ENCODE results near the gene SLC16A2.

Gene SLC16A2

DNA sequence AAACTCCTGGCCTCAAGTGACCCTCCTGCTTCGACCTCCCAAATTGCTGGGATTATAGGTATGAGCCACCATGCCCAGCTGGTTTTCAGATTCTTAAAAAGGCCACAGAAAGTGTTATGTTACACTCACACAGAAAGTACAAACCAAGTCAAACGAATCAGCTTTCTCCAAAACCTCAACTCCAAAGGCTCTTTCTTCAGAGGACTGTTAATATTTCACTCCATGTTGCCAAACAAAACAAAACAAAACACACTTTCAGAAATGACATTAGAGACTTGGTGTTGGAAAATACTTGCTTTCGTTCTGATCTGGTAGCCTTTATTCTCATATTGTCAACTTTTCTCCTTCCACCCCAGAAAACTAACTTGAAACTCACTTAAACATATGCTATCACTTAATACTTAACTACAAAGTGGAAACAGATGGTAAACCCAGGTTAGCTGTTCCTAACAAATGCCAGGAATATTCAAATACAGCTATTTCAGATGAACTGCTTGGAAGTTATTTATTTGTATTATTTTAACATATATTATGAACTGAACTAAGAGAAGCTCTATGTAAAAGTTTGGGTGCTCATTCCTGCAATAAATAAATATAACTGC is 158.4 kb downstream of the SLC16A2 start:
- no peak for TF ChIP-seq GATA3 (IDR thresholded peaks at IDR 0.05; ENCODE audit: low read depth, low read length)
- TF ChIP-seq GATA2 (IDR thresholded peaks at IDR 0.05; ENCODE audit: low read depth, low read length): no peak

Data from SH-SY5Y (cell line).